Measurements from ENCODE around the gene CNPY4.
A peak's percentile ranks its signal among the peaks of the same experiment; 100 is the strongest.
"Not testable (repeated sequence)": the region's sequence is repeated elsewhere in the genome, so short reads cannot be mapped to it uniquely, and the experiment has no call there.

CNPY4 gene

DNA sequence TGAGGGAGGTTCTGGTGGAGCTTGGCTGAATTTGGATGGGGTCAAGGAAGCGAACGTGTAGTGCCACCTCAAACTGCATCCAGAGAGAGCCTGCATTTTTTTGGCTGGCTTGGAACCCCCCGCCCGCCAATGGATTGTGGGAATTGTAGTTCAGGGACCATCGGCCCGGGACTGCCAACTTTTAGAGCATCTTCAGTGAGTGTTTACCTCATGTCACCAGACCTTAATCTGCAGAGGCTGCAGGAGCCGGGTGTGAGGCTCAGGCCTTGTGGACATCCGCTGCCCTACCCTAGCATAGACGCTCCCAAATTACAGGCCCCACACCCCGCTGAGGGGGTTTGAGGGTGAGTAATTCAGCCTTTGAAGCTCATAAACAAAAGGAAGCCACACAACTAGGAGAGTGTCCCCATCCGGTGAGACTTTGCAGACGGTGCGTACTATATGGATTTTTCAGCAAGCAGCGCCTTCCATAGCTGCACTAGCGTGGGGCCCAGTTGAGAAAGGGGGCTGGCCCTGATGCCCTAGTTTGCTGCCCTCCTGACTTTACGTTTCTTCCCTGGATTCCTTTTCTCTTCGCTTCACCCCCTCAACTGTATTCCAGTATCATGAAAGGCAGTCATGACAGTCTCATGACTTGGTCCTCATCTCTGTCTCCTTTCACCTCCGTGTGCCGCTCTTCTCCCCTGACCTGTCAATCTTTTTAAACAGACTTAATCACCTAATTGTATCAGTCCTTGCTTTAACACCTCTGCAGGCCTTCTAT is 717 bp downstream of the CNPY4 start:
- DNase-seq (ENCODE audit: low read depth) = no peak

DNA sequence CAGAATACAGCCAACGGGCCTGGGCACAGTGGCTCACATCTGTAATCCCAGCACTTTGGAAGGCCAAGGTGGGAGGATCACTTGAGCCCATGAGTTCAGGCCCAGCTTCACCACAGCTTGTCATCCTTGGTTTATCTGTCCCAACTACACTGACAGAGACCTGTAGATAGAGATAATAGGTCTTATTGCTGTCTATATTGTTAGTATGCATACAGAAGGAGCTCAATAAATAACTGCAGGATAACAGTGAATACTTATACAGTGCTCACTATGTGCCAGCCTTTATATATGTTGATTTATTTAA is 1.3 kb downstream of the CNPY4 start:
- DNase-seq (ENCODE audit: low read depth) = no peak

DNA sequence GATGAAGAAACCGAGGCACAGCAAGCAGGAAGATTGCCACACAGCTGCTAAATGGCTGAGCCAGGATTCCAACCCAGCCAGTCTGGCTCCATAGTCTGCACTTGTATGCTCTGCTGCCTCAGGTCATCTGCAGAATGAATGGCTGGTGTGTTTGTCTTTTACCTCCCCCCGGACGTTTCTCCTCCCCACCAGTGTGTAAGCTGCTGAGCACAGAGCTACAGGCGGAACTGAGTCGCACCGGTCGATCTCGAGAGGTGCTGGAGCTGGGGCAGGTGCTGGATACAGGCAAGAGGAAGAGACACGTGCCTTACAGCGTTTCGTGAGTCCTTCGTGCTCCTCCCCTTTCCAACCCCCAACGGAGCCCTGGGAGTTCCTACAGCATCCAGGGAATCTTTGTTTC is 2.6 kb downstream of the CNPY4 start:
- DNase-seq (ENCODE audit: low read depth) = no peak

DNA sequence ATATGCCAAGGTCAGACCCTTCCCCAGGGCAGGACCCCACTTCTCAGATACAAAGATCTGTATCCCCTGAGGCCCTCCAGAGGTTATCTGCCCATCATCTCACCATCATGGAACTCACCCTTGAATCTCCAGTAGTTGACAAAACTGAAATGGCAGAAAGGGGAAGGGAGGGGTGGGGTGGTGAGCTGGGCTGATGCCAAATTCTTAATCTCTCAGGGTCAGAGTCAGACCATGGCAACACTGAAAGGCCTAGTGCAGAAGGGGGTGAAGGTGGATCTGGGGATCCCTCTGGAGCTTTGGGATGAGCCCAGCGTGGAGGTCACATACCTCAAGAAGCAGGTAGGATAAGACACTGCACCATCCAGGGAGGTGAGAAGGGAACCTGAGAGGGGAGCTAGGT is 3.1 kb downstream of the CNPY4 start:
- no peak for DNase-seq (ENCODE audit: low read depth)

DNA sequence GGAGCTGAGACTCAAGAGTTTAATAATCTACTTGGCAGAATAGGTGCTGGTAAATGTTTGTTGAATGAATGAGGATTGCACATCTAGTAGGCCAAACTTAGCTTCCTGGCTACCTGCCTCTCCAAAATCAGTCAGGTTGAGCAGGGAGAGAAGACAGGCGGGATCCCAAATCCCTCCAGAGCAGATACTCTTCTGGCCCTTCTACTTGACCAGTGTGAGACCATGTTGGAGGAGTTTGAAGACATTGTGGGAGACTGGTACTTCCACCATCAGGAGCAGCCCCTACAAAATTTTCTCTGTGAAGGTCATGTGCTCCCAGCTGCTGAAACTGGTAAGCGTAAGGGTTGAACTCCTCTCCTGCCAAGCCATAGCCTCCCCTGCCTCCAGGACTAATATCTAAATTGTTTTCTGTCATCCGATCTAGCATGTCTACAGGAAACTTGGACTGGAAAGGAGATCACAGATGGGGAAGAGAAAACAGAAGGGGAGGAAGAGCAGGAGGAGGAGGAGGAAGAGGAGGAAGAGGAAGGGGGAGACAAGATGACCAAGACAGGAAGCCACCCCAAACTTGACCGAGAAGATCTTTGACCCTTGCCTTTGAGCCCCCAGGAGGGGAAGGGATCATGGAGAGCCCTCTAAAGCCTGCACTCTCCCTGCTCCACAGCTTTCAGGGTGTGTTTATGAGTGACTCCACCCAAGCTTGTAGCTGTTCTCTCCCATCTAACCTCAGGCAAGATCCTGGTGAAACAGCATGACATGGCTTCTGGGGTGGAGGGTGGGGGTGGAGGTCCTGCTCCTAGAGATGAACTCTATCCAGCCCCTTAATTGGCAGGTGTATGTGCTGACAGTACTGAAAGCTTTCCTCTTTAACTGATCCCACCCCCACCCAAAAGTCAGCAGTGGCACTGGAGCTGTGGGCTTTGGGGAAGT is 5.1 kb downstream of the CNPY4 start:
- no peak for DNase-seq (ENCODE audit: low read depth)

DNA sequence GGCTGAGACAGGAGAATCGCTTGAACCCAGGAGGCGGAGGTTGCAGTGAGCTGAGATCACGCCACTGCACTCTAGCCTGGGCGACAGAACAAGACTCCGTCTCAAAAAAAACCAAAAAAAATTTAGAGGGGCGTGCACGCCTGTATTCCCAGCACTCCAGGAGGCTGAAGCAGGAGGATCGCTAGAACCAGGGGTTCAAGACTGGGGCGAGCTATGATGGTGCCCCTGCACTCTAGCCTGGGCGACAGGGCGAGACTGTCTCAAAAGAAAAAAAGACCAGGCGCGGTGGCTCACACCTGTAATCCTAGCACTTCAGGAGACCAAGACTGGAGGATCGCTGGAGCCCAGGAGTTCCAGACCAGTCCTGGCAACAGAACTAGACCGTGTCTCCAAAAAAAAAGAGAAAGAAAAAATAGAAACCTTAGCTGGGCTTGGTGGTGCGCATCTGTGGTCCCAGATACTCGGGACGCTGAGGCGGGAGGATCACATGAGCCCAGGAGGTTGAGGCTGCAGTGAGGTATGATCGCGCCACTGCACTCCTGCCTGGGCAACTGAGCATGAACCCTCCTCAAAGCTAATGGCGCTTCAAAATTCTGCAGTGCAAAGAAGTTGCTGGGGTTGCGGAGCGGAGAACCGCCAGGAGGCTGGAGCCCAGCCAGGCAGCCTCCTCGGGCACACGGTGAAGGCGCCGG is 7.0 kb downstream of the CNPY4 start:
- no peak for DNase-seq (ENCODE audit: low read depth)

DNA sequence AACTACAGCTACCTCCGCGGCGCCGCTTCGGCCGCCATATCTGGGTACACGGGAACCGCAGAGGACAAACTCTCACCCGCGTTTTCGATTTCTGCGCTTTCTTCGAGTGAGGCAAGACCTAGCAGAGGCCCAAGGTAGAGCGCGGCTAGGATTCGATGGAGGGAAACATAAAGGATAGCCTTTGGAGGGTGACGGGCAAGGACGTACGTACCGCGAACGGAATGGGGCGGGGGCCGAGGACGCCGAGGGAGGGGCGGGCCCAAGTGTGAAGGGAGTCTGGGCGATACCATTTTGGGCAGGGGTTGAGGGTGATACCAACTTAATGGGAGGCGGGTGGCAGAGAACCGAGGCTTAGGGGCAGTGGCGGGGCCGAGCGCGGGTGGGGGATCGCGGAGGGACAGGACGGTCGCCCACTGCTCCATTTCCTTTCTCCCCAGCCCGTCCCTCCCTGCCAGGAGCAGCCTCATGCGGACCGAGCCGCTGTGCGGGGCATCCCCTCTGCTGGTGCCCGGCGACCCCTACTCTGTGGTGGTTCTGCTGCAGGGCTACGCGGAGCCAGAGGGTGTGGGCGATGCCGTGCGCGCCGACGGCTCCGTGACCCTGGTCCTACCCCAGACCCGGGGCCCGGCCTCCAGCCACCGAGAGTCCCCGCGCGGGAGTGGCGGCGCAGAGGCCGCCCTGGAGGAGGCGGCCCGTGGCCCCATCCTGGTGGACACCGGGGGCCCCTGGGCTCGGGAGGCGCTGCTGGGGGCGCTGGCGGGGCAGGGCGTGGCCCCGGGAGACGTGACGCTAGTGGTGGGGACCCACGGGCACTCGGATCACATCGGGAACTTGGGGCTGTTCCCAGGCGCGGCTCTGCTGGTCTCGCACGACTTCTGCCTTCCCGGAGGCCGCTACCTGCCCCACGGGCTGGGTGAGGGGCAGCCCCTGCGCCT is 7.8 kb downstream of the CNPY4 start, which contains the start of gene MBLAC1:
MBLAC1 (plus strand) TSS at position 37 of the 935 bp plus-strand sequence; CDS start at position 466, 429 bp downstream.
- peak; percentile 63 for DNase-seq (ENCODE audit: low read depth)

DNA sequence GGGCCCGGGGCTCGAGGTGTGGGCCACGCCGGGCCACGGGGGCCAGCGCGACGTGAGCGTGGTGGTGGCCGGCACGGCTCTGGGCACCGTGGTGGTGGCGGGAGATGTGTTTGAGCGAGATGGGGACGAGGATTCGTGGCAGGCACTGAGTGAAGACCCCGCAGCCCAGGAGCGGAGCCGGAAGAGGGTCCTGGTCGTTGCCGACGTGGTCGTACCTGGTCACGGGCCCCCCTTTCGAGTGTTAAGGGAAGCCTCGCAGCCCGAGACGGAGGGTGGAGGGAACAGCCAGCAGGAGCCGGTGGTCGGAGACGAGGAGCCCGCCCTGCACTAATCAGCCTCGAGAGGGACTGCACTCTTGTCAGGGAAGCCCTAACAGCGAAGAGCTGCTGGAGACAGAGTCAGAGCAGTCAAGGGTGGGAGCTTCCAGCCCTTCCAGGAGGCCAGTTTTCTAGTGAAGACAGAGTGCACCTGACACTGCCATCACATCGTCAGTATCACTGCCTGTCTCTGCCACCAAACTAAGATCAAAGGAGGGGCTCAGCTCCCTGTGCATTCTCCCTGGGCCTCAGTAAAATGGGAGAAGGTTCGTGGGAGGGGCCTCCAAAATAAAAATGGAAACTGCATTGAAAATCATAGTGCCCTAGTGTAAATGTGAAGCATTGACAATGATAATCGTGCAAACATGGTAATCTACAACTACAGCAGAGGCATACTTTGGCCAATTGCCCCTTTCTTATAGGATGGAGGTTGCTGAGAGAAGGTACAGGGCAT is 8.6 kb downstream of the CNPY4 start:
- DNase-seq (ENCODE audit: low read depth) = no peak

DNA sequence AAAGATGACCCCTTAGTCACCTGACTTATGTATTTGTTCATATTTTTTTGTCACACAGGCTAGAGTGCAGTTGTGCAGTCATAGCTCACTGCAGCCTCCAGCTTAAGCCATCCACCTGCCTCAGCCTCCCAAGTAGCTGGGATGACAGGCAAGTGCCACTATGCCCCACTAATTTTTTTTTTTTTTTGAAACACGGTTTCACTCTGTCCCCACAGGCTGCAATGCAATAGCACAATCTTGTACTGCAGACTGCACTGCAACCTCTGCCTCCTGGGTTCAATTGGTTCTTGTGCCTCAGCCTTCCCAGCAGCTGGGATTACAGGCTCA is 9.2 kb downstream of the CNPY4 start:
- DNase-seq (ENCODE audit: low read depth) = no peak

DNA sequence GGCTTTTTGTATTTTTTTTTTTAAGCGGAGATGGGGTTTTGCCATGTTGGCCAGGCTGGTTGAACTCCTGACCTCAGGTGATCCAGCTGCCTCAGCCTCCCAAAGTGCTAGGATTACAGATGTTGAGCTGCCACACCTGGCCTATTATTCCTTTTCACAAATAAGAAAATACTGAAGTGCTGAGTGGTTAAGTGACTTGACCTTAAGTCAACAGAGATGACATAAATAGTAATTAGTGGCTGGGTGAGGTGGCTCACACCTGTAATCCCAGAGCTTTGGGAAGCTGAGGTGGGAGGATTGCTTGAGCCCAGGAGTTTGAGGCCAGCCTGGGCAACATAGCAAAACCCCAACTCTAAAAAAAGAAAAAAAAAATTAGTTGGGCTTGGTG is 10.8 kb downstream of the CNPY4 start:
- DNase-seq (ENCODE audit: low read depth) = not testable (repeated sequence)

DNA sequence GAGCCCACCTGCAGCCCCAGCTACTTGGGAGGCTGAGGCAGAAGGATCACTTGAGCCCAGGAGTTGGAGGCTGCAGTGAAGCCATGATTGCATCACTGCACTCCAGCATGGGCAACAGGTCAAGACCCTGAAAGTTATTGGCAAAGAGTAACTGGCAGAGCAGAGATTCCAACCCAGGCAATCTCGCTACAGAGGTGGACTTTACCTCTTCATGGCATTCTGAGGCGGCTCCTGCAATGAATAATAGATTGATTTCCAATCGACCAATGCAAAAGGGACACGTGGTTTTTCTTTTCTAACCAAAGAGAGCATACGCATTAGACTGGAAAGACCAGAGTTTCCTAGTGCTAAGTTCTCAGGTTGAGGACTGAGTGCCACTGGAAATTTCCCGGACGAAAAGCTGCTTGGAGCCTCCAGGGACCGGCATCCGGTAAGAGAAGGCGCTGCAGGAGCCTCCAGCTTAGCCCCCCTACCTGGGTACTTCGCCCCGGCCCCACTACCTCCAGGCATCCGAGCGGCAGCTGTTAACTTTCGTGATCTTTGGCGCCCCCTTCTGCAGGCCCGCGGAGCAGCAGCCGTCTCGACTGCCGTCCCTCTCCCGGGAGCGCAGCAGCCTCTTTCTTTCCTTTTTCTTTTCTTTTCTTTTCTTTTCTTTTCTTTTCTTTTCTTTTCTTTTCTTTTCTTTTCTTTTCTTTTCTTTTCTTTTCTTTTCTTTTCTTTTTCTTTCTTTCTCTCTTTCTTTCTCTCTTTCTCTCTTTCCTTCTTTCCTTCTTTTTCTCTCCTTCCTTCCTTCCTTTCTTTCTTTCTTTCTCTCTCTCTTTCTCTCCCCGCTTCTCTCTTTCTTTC is 11.4 kb downstream of the CNPY4 start:
- DNase-seq (ENCODE audit: low read depth) = no peak

DNA sequence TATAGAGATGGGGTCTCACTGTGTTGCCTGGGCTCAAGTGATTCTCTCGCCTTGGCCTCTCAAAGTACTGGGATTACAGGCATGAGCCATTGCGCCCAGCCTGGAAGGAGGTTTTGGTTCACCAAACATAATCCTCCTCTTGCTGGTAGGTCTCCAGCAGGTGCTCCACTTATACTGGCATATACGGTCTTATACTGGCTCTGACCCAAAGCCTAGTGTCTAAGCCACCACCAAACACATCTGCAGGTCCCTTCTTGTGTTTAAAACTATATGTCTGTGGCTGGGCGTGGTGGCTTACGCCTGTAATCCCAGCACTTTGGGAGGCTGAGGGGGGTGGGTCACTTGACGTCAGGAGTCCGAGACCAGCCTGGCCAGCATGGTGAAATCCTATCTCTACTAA is 12.7 kb downstream of the CNPY4 start:
- DNase-seq (ENCODE audit: low read depth) = no peak

DNA sequence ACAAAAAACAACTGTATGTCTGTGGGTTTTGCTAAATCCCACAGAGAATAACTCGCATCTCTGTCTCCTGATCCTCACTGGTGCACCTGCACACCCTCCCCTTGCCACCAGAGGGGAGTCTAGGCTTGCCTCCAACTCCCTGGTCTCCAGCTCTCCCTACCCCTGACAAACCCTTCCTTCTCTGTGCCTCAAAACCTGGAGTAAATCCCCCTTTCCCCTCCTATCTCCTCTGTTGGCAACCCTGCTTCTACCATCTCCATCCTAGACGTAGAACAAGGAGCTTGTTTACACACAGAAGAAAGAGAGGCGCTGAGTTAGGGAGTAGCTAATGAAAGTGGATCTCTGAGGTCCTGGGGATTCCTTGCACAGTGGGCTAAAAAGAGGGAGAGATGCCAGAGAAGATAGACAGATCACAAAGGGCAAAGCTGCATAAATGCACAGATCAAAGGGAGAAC is 13.3 kb downstream of the CNPY4 start:
- DNase-seq (ENCODE audit: low read depth) = no peak

DNA sequence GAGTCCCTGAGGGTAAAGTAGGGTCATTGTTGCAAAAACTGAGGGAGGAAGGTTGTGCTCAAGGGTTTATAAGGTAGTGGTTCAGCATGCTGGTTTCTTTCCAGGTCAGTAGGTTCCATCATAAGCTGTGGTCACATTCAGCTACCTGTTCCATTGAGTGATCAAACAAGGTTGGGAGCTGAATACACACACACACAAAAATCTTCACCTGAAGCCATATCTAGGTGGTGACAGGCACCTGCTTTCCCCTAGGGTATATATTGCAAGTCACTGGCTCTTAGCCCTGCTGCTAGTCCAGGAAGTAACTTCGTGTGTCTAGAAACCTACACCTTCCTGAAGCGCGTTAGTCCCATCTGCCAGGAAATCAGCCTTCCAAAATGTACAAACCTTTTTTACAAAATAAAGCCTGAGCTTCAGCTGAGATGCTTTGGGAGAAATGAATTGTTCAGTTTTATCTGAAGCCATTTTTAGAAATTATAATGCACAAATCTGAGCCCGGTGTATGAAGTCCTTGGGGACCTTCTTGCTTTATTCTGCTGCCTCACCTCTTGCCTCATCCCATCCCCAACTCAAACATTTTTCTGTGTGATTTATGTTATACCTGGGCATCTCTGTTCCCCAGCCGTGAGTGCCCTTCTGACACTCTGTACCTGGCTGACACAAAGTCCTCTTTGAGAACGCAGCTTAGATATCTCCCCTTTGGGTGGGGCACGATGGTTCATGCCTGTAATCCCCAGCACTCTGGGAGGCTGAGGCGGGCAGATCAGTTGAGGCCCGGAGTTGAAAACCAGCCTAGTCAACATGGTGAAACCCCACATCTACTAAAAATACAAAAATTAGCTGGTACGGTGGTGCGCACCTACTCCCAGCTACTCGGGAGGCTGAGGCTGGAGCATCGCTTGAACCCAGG is 18.7 kb downstream of the CNPY4 start:
- no peak for DNase-seq (ENCODE audit: low read depth)

DNA sequence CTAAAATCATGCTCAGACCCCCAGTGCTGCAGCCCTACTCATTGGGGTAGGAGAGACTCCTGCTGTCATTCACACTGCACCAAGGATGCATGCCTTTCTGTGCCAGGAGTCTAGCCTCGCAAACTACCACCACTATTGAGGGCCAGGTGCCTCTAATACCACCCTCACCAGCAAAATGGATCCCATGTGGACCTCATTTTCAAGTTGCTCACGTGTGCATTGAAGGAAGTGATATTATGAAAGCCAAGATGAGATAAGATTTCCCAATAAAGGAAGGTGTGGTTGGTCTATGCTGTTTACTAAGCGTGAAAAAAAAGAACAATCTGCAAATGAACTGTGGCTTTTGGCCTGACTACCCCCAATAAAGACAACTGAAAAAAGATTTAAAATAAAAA is 22.1 kb downstream of the CNPY4 start:
- no peak for DNase-seq (ENCODE audit: low read depth)

DNA sequence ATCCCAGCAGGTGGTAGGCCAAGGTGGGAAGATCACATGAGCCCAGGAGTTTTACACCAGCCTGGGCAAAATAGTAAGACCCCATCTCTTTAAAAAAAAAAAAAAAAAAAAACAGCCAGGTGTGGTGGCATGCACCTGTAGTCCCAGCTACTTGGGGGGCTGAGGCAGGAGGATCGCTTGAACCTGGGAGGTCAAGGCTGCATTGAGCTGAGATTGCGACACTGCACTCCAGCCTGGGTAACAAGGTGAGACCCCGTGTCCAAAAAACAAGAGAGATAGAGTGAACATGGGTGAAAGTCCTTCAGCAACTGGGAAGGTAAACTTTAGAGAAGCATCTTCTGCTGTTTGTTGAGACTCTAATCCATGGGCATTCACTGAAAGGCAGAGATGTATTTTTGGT is 23.0 kb downstream of the CNPY4 start:
- DNase-seq (ENCODE audit: low read depth) = no peak

DNA sequence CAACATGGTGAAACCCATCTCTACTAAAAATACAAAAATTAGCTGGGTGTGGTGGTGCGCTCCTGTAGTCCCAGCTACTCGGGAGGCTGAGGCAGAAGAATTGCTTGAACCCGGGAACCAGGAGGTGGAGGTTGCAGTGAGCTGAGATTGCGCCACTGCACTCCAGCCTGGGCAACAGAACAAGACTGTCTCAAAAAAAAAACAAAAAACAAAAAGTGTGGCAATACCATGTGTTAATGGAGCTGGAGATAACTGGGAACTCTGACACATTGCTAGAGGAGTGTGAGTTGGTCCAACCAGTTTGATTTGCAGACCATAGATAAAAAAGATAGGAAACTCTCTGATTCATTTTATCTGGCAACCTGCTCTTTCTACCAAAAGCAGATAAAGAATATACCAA is 26.9 kb downstream of the CNPY4 start:
- DNase-seq (ENCODE audit: low read depth) = not testable (repeated sequence)

DNA sequence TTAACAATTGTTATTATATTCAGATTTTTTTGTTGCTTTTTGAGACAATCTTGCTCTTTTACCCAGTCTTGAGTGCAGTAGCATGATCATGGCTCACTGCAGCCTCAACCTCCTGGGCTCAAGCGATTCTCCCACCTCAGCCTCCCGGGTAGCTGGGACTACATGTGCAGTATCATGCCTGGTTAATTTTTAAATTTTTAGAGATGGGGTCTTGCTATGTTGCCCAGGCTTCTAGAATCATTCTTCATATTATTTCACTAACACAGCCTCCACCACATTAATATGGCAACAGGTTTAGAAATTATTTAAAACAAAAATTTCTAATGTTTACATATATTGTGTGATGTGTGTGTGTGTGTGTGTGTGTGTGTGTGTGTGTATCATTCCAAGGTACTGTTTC is 27.8 kb downstream of the CNPY4 start:
- DNase-seq (ENCODE audit: low read depth) = no peak

DNA sequence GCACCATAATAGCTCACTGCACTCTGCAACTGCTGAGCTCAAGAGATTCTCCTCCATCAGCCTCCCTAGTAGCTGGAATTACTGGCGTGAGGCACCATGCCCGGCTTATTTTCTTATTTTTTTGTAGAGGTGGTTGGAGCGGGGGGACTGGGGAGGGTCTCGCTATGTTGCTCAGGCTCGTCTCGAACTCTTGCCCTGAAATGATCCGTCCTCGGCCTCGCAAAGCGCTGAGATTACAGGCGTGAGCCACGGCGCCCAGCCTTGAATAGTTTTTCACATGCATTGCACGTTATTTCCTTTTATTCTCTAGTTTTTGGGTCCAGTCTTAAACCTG is 28.8 kb downstream of the CNPY4 start:
- DNase-seq (ENCODE audit: low read depth) = no peak
